Measurements from ENCODE around the gene GRWD1. TPM values are rescaled to one million over a fixed set of nuclear protein-coding genes. Genes with fewer than 3 reads are reported as not detected.

Gene GRWD1
- total and polyA plus RNA-seq, 2 of the 8 experiments (the other 6 are each of a cell fraction or from before 2014, with no cell fraction given) = 36.9 to 61.9 TPM

GRCh38 chr19:48450863-48451262, 5.1 kb downstream of the GRWD1 start (continued):
- no peak for TF ChIP-seq EP300 (IDR thresholded peaks at IDR 0.05; ENCODE audit: borderline replicate concordance in 1 of 2, low read depth in 2 of 2, low read length in 2 of 2)
- no peak for TF ChIP-seq SRF (IDR thresholded peaks at IDR 0.05; ENCODE audit: low read depth, low read length)
- no peak for TF ChIP-seq POLR2A (IDR thresholded peaks at IDR 0.05; ENCODE audit: control extremely low read depth in 1 of 2, low read depth in 2 of 2, low read length in 2 of 2)
- TF ChIP-seq ATF3 (IDR thresholded peaks at IDR 0.05; ENCODE audit: insufficient read depth, low read depth, low read length) = no peak
